Esophagus squamous epithelium (tissue), 4 donors: Measurements from ENCODE around the gene ELAPOR2.

Experiments
- POLR2A ChIP-seq, 4 donors: fragments of 450-650 bp; IDR thresholded peaks; one replicate each; pipeline ENCODE4 v1.6.1; 2017; ENCODE audit warnings: antibody characterized with exemption in 4 of 4, mild to moderate bottlenecking in 4 of 4, moderate library complexity in 3 of 4
- TF ChIP-seq, protein P1 (sequence below), 6 experiments: fragments of 450-650 bp in 4 of 6; fragments of 200-600 bp in 2 of 6; sonication (generic) in 2 of 6; IDR thresholded peaks; one replicate each; pipeline ENCODE4 v1.5.1; 2016 to 2019; ENCODE audit warnings: antibody characterized with exemption in 6 of 6, mild to moderate bottlenecking in 4 of 6, moderate library complexity in 4 of 6

DNA sequence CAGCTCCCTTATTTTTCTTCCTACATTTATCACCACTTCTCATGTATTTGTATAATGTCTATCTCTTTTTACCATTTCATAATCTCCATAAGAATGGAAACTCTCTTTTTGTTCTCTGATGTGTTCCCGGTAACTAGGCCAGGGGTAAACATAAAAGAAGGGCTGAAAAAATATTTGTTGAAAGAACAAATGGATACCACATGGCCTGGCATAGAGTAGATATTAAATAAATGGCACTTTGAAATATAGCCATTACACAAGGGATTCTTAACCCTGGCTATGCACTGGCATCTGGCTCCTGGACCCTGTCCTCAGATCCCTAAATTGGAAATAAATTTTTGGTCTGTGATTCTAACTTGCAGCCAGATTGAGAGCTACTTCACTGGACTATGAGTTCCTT lies 30.4 kb downstream of the ELAPOR2 start:
- TF ChIP-seq, protein P1, sequence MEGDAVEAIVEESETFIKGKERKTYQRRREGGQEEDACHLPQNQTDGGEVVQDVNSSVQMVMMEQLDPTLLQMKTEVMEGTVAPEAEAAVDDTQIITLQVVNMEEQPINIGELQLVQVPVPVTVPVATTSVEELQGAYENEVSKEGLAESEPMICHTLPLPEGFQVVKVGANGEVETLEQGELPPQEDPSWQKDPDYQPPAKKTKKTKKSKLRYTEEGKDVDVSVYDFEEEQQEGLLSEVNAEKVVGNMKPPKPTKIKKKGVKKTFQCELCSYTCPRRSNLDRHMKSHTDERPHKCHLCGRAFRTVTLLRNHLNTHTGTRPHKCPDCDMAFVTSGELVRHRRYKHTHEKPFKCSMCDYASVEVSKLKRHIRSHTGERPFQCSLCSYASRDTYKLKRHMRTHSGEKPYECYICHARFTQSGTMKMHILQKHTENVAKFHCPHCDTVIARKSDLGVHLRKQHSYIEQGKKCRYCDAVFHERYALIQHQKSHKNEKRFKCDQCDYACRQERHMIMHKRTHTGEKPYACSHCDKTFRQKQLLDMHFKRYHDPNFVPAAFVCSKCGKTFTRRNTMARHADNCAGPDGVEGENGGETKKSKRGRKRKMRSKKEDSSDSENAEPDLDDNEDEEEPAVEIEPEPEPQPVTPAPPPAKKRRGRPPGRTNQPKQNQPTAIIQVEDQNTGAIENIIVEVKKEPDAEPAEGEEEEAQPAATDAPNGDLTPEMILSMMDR (IDR thresholded peaks at IDR 0.05), result no peak
- no peak for TF ChIP-seq POLR2A (IDR thresholded peaks at IDR 0.05)
